ENCODE measurements around the gene TERT.
"Not testable (repeated sequence)": the region's sequence is repeated elsewhere in the genome, so short reads cannot be mapped to it uniquely, and the experiment has no call there.

TERT gene

GRCh38 chr5:1330847-1331831, 36.3 kb upstream of the TERT start:
- DNase-seq = no peak

GRCh38 chr5:1330146-1330846, 35.4 kb upstream of the TERT start:
- no peak for DNase-seq

- no peak for DNase-seq
Measured at GRCh38 chr5:1329111-1329579, 34.3 kb upstream of the TERT start.

GRCh38 chr5:1328237-1329110, 33.6 kb upstream of the TERT start:
- DNase-seq = not testable (repeated sequence)

GRCh38 chr5:1326901-1327756, 32.3 kb upstream of the TERT start:
- not testable (repeated sequence) for DNase-seq

GRCh38 chr5:1326532-1326875, 31.6 kb upstream of the TERT start:
- not testable (repeated sequence) for DNase-seq

- no peak for DNase-seq
Measured at GRCh38 chr5:1325870-1326531, 31.1 kb upstream of the TERT start.

GRCh38 chr5:1325191-1325741, 30.4 kb upstream of the TERT start:
- no peak for DNase-seq

GRCh38 chr5:1324719-1325190, 29.9 kb upstream of the TERT start:
- DNase-seq = no peak

DNA sequence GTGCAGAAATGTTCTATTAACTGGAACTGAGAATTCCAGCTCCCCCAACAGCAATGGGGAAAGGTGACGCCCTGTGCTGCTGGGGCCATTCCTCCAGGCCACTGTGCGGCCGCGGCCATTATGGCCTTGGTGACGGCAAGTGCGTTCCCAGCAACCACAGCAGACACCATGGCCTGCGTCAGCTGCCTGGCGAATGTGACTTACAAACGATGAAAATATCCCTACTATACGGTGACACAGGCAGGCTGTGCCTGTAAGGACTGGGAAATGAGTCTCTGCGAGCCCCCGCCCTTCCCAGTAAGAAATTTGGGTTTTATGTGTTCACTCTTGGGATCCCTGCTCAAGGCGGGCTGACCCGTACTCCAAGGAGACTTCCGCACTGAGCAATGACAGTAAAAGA, 29.4 kb upstream of the TERT start:
- DNase-seq = no peak

DNA sequence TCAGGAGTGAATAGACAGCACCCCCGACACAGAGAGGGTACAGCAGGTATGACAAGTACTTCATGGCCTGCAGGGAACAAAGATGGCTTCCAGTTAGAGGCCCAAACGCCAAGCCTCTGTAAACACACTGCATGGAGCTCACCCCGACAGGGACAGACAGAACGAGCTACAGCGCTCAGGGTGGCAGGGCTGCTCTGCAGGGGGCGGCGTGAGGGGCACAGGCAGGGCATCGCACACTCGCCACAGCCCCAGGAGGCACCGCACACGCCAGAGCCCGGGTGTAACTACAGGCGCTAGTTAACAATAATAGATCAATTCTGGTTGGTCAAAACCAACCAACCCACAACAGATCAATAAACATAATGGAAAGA, 28.9 kb upstream of the TERT start:
- no peak for DNase-seq

GRCh38 chr5:1322955-1323802, 28.3 kb upstream of the TERT start:
- no peak for DNase-seq

- DNase-seq = no peak
Measured at GRCh38 chr5:1322036-1322900, 27.4 kb upstream of the TERT start.

DNA sequence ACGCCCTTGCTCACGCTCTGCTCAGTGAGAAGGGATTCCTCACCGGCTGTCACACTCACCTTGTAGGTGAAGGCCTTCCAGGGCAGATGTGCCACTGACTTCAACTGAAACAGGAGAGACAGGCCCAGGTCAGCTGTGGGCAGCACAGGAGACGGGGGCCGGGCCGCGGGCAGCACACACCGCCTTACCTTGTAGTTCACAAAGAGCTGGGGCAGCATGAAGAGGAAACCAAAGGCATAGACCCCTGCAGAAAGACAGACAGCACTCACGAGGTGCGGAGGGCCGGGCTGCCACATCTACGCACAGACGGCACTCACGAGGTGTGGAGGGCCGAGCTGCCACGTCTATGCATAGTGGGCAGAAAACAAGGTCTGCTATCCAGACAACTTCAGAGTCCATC, 26.7 kb upstream of the TERT start:
- no peak for DNase-seq

- no peak for DNase-seq
Measured at GRCh38 chr5:1320436-1321344, 25.8 kb upstream of the TERT start.

- no peak for DNase-seq
Measured at GRCh38 chr5:1319436-1320256, 24.8 kb upstream of the TERT start.

- peak in 1 of 3 experiments; percentile 55 for DNase-seq
Measured at GRCh38 chr5:1318659-1319251, 23.9 kb upstream of the TERT start.
